GM18498 (cell line): ENCODE results near the gene PPP1R13B.
"Not testable (repeated sequence)": the region's sequence is repeated elsewhere in the genome, so short reads cannot be mapped to it uniquely, and the experiment has no call there.

Experiments
- ATAC-seq: cut with Tn5 transposase; IDR thresholded peaks from one replicate; pipeline ENCODE4 v1.9.1; 2021; ENCODE audit warnings: mild to moderate bottlenecking, moderate library complexity; ENCODE audit not compliant: unreplicated experiment

The PPP1R13B gene

DNA sequence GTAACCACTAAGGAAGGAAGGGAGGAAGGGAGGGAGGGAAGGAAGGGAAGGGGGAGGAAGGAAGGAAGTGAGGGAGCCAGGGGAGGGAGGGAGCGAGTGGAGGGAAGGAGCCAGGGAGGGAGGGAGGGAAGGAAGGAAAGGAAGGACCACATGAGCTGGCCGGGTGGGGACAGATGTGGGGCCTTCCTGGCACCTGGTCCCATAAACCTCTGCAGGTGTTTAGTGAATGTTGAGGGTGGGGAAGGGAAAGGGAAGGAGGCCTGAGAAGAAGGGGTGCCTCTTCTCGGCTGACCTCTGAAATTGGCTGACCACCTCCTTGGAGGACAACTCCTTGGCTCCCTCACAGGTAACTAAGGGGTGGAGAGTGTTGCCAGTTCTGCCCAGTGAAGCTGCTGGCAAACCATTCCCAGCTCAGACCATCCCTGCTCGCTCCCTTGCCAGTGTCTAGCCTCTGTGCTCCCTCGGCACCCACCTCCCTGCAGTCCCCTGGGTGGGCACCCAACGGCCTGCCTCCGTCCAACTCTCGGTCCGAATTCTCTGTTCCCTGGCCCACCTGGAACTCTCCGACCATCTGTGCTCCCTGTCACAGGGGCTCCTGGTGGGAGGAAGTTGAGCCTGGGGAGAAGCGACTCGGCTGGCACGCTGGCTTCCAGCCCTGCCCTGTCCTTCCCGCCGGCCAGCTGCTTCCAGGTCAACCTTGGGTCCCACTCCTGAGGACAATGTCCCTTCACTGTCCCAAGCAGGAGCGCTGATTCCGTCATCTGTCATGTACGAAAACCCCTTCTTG is 12.2 kb upstream of the PPP1R13B start:
- no peak for ATAC-seq

DNA sequence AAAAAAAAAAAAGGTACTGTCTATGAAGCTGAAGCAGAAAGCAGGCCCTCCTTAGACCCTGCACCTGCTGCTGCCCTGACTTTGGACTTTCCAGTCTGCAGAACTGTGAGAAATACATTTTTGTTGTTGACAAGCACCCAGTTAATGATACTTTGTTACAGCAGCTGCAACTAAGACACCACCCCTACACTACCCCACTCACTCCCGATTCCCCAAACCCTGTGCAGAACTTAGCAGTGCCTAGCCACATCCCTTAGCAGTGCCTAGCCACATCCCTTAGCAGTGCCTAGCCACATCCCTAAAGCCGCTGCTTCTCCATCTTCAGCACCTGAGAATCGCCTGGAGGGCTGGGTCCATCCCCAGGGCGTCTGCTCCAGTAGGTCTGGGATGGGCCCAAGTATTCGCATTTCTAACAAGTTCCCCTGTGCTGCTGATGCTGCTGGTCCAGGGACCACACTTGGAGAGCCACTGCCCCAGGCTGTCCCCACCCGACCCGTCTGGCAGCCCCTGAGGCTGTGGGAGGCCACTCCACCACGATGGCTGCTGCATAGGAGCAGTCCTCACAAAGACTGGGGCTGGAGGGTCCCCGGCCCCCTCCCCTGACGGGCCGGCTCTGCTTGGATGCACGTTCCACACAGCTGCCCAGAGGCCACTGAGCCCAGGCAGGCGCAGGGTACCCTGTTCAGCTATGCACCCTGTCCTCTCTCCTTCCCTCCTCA is 10.8 kb upstream of the PPP1R13B start:
- ATAC-seq, result no peak

DNA sequence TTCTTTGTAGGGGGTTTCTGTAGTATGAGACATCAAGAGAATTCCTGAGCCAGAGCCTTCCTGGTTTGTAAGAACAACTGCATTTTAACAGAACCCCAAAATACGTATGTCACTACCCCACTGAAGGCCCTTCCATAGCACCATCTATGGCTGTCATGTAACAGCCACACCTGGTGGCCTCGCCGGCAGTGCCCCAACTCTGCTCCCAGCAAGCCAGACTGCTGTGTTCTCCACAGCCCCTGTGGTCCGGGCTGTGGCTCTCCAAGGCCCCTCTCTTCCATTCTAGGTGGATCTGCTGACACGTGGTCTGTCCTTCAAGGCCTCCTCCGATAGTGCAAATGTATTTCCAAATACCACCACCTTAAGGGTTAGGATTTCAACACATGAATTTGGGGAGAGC is 9.9 kb upstream of the PPP1R13B start:
- ATAC-seq, result no peak

DNA sequence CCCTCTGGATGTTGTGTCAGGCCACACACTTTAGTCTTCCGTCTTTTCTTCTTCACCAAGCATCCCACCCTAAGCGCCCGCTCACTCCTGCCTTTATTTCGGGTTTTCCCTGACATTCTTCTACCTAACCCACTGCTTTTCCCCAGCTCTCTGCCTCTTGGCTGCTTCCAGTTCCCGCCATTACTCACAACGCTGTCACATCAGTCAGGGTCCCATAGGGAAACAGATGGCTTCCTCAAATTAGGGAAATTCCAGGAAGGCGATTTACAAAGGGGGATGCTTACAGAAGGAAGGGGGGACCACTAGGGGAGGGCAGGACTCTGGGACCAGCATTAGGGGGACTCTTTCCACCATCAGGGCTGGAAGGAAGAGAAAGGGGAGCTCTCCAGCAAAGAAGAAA is 9.2 kb upstream of the PPP1R13B start:
- no peak for ATAC-seq

DNA sequence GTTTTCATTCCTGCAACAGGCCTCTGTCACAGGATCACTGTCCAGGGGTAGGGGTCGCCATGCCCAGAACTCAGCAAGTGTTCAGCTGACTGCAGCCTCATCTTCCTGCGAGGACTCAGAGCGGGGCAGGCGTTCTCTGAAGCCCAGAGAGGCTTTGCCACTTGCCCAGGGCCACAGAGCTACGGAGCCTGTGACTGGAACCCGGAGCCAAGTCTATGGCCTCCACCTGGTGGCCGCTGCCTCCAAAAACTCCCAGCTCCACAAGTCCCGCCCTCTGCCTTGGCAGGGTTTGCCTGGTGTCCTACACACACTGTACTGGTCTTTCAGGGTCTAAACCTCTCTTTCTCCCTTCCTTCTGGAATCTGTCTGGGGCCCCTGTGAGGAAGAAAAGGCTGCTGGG is 8.7 kb upstream of the PPP1R13B start:
- no peak for ATAC-seq

DNA sequence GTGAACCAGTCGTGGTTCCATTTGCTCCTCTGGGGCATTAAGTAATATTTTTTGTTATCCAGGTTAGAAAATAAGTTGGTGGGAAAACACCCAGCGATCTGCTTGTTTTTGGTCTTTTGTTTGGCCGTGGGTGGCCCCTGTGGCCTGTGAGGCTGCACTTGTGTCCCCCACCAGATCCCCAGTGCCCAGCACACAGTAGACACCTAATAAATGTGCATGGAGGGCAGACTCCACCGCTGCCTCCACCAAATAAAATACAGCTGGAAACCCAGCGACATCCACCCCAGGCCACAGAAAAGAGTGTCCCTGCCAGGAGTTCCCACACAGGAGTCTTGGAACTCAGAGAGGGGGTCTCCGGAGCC is 8.3 kb upstream of the PPP1R13B start:
- ATAC-seq, result no peak

DNA sequence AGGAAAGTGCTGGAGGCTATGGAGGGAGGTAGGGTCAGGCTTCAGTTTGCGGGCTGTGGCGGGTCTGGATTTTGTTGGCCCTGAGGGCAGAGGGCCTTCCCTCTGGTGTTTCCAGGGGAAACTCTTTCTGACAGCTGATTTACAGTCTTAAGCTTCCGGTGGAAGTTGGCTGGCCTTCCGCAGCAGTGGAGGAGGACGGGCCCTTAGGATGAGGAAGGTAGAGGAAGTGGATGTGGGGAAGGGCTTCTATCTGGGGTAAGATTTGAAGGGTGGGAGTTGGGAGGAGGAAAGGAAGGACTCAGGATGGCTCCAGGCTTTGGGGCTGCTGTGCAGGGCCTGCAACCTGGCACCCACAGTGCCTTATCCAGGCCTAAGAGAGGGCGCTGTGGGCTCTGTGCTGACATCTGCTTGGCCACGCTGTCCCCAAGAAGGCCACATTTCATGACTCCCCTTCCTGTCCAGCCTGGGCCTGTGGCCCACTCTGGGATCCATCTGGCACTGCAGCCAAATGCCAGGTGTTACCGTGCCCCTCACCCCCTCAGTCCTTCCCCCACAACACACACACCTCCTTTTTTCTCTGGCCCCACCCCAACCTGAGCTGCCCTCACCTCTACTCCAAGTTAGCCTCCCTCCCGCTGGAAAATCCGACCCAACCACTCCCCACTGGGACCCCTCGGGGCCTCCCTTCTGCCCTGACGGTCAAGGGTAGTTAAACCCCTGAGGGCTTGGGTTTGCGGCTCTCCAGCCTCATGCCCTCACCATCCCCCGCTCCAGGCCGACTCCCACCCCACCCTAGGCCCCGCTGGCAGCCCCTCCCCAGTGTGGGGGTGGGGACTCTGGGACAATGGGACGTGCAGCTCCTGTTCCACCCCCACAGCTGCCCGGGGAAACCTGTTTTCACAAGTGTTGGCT is 7.7 kb upstream of the PPP1R13B start:
- ATAC-seq, result no peak

DNA sequence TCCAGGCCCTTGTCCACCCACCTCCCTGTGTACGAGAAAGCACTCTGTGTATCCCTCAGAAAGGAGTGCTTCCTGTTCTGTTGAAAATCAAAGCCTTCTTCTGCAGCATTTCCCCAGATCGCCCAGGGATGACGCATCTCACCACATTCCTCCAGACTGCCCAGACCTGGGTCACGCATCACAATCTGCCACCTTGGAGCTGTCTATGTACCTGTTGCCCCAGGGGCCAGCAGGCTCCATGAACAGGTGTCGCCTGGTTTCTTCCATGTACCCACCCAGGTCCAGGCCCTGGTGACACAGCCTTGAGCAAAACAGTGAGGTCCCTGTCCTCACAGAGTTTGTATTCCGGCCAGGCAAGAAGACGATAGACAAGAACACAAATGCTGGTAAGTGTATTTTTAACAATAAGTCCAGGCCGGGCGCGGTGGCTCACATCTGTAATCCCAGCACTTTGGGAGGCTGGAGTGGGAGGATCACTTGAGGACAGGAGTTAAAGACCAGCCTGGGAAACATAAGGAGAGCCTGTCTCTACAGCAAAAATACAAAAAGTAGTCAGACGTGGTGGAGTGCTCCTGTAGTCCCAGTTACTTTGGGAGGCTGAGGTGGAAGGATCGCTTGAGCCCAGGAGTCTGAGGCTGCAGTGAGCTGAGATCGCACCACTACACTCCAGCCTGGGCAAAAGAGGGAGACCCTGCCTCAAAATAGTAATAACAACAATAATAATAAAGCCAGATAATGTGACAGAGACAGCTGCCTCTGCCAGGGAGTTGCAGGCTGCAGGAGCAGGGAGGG is 6.8 kb upstream of the PPP1R13B start:
- no peak for ATAC-seq

DNA sequence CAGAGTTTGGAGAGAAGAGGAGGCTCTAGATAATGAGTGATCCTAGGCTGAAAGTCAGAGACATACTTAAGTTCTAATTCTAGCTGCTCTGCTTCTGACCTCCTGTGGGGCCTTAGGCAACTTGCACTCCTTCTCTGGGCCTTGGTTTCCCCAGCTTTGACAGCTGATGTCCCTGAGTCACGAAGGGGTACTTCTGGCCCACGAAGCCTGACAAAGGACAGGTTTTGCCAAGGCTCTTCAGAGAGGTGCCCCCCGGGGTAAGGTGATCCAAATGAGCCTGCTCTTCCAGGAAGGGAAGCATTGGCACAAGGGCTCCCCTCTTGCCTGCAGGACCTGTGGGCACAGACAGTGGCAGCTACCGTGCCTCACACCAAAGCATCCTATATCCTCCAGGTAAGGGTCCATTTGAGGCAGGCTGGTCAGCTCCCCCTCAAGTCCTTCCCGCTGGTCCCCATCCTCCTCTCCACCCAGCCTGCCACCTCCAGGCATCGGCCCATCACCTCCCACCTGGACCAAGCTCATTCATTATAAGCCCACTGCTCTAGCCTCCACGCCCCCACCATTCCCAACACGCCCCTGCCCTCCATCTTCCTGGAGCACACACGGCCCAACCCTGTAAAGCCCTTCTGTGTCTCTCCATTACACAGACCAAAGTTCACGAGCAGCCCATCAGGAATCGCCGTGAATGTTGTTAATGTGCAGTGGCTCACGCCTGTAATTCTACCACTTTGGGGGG is 1.9 kb upstream of the PPP1R13B start:
- ATAC-seq, result no peak

DNA sequence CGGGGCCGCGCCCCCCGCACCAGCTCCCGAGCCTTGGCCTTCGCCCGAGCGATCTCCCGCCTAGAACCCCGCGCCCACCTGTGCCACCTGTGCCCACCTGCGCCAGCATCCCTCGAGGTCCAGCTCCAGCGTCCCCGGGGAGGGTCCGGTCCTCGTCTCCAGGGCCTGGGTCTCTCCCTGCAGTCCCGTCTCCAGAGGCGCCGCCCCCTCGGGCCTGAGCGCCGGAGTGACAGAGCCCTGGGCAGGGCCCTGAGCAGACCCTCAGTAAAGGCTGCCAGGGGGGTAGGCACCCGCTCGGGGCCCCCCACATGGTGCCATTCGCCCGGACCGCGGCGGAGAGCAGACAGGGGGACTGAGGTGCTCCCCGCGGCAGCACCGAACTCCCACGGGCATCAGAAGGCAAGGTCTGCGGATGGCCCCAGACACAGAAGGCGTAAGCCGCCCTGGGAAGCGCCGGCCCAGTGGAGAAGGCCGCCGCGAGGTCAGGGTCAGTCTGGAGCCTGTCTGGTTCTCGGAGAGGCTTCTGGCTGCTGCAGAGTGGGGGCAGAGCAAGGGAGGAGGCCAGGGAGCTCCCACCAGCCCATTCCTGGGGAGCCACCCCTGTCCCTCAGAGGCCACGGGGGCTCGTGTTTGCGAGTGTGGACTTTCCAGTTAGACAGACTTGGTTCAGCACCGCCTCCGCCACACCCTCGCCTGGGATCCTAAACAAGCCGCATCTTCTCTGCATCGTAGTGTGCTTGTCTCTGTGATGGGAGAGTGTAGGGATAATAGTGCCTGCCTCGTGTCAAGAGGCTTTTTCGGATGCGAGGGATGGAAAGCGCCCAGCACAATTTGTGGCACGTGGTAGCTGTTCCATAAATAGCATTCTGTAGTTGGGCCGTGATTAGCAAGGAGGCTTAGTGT is 1.1 kb upstream of the PPP1R13B start:
- no peak for ATAC-seq

DNA sequence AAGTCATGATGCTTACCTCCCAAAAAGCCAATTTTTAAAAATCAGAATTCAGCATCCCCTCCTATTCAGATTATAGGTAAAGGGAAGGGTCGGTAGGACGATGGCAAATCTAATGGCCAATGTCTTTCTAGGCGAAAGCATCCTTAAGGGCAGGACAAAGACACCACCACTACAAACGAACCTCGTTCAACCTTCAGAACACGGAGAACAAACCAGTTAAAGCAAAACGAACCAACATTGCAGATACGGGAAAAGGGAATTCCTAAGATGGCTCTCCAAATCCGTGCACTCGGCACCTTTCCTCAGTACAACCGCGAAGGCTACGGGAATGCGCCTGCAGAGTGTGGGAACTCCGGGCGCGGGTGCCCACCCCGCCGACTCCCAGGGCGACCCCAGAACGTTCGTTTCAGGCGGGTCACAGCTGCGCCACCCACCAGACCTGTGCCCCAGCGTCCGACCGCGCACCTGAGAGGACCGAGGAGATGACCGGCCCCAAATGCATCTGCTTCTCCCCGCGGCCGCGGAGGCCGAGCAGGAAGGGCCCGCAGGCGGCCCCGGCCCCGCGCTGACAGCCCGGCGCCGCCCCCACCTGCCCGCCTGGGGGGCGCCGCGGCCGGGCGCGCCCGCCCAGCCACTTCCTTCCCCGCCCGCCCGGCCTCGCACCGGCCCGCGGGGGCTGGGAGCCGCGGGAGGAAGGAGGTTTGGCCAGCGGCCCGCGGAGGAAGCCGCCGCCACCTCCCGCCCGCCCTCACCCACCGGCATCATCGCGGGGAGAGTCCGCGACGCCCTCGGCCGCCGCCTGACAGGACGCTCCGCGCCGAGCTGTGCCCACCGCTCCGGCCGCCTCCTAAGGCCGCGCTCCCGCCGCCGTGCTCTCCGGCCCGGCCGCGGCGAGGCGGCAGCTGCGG is 578 bp downstream of the PPP1R13B start:
- ATAC-seq, result peak; percentile 34

DNA sequence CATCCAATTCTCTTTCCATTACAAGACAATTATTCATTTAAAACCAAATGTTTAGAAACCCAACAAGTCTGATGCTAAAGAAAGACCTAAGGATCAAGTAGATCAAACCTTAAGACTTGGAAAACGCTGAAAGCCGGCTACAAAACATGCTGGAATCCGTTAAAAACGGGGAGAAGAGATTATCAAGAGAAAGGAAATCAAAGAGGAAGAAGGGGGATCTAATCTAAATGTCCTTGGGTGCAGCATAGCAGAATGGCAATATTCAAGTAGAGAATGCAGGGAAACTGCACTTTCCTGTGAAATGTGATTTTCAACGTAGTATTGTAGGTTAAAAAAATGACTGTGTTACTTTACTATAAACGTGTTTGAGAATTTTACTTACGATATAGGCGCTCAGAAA is 1.3 kb downstream of the PPP1R13B start:
- ATAC-seq, result no peak

DNA sequence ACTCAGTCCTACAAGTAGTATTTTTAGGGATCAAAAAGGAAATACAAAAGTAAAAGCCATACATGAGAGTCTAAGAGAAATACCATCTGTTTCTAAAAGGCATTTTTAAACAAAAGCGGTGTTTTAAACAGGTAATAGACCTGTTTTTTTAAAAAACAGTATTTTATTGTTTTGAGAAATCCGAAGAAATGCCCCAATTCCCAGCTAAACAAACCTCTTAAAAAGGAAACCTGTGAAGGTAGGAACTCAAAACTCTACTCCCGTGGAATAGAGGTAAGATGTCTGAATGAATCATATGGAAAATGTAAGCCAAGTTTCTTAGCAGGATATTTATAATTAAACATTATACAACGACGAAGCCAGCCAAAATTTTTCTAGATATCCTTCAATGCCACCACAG is 2.0 kb downstream of the PPP1R13B start:
- no peak for ATAC-seq

DNA sequence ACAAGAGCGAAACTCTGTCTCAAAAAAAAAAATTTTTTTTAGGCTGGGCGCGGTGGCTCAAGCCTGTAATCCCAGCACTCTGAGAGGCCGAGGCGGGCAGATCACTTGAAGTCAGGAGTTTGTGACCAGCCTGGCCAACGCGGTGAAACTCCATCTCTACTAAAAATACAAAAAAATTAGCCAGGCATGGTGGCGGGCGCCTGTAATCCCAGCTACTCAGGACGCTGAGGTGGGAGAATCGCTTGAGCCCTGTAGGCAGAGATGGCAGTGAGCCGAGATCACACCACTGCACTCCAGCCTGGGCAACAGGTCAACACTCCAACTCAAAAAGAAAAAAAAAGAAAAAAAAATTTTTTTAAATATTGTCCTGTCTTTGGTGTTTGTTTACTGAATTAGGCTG is 6.1 kb downstream of the PPP1R13B start:
- ATAC-seq, result not testable (repeated sequence)

DNA sequence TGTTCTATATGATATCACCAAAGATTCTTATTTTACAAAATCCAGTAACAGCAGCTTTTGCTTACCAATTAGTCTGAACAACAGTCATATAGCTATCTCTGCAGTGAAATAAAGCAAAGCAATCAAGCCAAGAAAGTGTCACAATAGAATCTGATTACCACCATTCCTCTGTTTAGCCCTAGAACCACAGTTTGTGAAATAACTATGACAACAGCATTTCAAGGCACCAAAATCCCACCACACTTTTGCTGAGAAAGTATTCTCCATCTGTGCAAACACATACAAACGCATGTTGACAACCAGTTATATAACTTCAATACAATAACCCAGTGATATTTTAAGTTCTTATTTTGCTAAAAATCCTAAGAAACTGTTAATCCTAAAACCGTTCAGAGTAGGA is 7.4 kb downstream of the PPP1R13B start:
- no peak for ATAC-seq

DNA sequence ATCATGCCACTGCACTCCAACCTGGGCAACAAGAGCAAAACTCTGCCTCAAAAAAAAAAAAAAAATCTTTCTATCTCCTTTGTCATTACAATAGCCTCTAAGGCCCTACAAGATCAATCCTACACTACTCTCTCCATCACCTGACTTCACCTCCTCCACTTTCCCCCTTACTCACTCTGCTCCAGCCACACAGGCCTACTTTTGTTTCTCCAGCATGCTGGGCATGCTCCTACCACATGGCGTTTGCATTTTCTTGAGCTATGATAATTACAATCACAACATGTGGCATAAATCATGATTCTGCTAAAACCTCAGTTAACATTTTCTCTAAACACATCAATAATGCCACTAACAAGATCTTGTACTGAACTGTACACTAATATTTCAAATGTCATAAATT is 7.8 kb downstream of the PPP1R13B start:
- no peak for ATAC-seq

DNA sequence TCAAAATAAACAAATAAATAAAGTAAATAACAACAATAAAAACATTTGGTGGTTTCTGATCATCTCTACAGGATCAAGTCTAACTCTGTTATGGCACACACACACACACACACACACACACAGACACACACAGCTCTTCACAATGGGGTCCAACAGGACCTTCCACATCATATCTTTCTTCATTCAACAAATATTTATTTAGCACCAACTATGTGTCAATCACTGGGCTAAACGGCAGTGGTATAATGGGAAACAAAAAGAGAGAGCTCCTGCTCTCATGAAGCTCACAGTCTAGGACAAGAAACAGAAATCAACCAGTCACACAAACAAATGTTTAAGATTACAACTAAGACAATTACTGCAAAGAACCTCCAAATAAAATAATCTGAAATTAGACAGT is 9.3 kb downstream of the PPP1R13B start:
- no peak for ATAC-seq
